ENCODE results near the gene SHISA3. TPM values are rescaled to one million over a fixed set of nuclear protein-coding genes. Genes with fewer than 3 reads are reported as not detected.

The SHISA3 gene
- total and polyA plus RNA-seq, 2 of the 13 experiments (the other 11 are each of a cell fraction or from before 2014, with no cell fraction given) = not detected

DNA sequence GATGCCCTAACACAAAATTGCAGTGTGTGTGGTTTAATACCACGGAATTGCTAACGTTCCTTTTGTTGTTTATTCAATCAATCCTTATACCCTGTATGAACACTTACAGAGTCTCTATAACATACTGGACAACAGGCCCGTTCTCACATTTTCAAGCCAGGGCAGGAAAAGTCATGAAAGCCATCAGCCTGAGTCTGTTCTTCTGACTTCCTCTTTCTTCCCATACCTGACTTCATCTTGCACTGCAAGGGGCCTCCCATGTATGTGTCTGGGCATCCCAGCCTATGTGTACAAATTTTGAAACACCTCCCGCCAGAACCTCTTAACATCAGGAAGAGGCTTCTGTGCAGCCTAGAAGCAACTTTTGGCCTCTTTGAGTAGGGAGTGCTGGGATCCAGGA, 4.9 kb upstream of the SHISA3 start:
- no peak overlapping the region for H3K27ac ChIP-seq (ENCODE audit: extremely low read length, insufficient read depth, low read length)
- no peaks in the 10 kb centered on the region for H3K79me2 ChIP-seq (ENCODE audit: insufficient read depth, low read length)
- FAIRE-seq (no peak), ATAC-seq (no peak), DNase-seq (ENCODE audit: low spot score) (no peak)
- H3K4me3 ChIP-seq (replicated peaks in 1 of 3; ENCODE audit: insufficient read depth in 1 of 3, low read depth in 2 of 3, low read length in 3 of 3) = no peak overlapping the region
- TF ChIP-seq, protein P1, sequence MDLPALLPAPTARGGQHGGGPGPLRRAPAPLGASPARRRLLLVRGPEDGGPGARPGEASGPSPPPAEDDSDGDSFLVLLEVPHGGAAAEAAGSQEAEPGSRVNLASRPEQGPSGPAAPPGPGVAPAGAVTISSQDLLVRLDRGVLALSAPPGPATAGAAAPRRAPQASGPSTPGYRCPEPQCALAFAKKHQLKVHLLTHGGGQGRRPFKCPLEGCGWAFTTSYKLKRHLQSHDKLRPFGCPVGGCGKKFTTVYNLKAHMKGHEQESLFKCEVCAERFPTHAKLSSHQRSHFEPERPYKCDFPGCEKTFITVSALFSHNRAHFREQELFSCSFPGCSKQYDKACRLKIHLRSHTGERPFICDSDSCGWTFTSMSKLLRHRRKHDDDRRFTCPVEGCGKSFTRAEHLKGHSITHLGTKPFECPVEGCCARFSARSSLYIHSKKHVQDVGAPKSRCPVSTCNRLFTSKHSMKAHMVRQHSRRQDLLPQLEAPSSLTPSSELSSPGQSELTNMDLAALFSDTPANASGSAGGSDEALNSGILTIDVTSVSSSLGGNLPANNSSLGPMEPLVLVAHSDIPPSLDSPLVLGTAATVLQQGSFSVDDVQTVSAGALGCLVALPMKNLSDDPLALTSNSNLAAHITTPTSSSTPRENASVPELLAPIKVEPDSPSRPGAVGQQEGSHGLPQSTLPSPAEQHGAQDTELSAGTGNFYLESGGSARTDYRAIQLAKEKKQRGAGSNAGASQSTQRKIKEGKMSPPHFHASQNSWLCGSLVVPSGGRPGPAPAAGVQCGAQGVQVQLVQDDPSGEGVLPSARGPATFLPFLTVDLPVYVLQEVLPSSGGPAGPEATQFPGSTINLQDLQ (CRISPR knock-in tag; IDR thresholded peaks at IDR 0.05) = no peak
- TF ChIP-seq RFX5 (IDR thresholded peaks at IDR 0.05; ENCODE audit: low read depth, low read length) (no peak), DR1 (CRISPR knock-in tag; IDR thresholded peaks at IDR 0.05) (no peak), TEAD3 (CRISPR knock-in tag; optimal IDR thresholded peaks at IDR 0.05; ENCODE audit: borderline replicate concordance) (no peak), FLYWCH1 (CRISPR knock-in tag; IDR thresholded peaks at IDR 0.05) (no peak)
- TF ChIP-seq, protein P2, sequence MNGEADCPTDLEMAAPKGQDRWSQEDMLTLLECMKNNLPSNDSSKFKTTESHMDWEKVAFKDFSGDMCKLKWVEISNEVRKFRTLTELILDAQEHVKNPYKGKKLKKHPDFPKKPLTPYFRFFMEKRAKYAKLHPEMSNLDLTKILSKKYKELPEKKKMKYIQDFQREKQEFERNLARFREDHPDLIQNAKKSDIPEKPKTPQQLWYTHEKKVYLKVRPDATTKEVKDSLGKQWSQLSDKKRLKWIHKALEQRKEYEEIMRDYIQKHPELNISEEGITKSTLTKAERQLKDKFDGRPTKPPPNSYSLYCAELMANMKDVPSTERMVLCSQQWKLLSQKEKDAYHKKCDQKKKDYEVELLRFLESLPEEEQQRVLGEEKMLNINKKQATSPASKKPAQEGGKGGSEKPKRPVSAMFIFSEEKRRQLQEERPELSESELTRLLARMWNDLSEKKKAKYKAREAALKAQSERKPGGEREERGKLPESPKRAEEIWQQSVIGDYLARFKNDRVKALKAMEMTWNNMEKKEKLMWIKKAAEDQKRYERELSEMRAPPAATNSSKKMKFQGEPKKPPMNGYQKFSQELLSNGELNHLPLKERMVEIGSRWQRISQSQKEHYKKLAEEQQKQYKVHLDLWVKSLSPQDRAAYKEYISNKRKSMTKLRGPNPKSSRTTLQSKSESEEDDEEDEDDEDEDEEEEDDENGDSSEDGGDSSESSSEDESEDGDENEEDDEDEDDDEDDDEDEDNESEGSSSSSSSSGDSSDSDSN (CRISPR knock-in tag; IDR thresholded peaks at IDR 0.05) = no peak
- TF ChIP-seq, protein P3, sequence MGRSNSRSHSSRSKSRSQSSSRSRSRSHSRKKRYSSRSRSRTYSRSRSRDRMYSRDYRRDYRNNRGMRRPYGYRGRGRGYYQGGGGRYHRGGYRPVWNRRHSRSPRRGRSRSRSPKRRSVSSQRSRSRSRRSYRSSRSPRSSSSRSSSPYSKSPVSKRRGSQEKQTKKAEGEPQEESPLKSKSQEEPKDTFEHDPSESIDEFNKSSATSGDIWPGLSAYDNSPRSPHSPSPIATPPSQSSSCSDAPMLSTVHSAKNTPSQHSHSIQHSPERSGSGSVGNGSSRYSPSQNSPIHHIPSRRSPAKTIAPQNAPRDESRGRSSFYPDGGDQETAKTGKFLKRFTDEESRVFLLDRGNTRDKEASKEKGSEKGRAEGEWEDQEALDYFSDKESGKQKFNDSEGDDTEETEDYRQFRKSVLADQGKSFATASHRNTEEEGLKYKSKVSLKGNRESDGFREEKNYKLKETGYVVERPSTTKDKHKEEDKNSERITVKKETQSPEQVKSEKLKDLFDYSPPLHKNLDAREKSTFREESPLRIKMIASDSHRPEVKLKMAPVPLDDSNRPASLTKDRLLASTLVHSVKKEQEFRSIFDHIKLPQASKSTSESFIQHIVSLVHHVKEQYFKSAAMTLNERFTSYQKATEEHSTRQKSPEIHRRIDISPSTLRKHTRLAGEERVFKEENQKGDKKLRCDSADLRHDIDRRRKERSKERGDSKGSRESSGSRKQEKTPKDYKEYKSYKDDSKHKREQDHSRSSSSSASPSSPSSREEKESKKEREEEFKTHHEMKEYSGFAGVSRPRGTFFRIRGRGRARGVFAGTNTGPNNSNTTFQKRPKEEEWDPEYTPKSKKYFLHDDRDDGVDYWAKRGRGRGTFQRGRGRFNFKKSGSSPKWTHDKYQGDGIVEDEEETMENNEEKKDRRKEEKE (IDR thresholded peaks at IDR 0.05) = no peak
- no peak overlapping the region for H3K4me2 ChIP-seq (ENCODE audit: low read depth, low read length)
- POLR2A ChIA-PET = no interaction called here
- CTCF ChIA-PET (ENCODE audit: low intra/inter-chr PET ratio, low total read pairs) = no interaction called here
- 9% methylated on average over 4 of the region's 4 CpGs for WGBS (ENCODE audit: low lambda C conversion rate)
- no peaks in the 10 kb centered on the region for H3K4me1 ChIP-seq (ENCODE audit: insufficient read depth, low read length)
- peaks cover 2 to 15% of the 10 kb centered on the region in 2 experiments; a peak in 4 of 5 replicates for H3K27me3 ChIP-seq (ENCODE audit: control insufficient read depth in 1 of 2, insufficient read depth in 2 of 2, low read length in 2 of 2)
- H3K9me3 ChIP-seq (ENCODE audit: low read length) = no peaks in the 10 kb centered on the region
- H2AFZ ChIP-seq (ENCODE audit: low read length) = no peak overlapping the region
- no peaks in the 10 kb centered on the region for H3K36me3 ChIP-seq (replicated peaks in 1 of 2; ENCODE audit: control insufficient read depth in 1 of 2, insufficient read depth in 2 of 2, low read length in 2 of 2)
- in situ Hi-C loops (cut with HindIII; ENCODE audit: extremely low pct_ligation_motif_present, low pct_unique_long_range_greater_than_20kb) (no loop called here), intact Hi-C loops (cut with micrococcal nuclease; ENCODE audit: unreplicated experiment) (no loop called here)
- H3K9ac ChIP-seq (ENCODE audit: insufficient read depth, low read depth, low read length) = no peak overlapping the region
- BruUV-seq (replicated peaks) = no TSS peak
- H4K20me1 ChIP-seq (ENCODE audit: insufficient read depth, low read length) = no peaks in the 10 kb centered on the region

All from HepG2 (cell line).